Measurements from ENCODE around the gene CAMK1D. TPM values are rescaled to one million over a fixed set of nuclear protein-coding genes. Genes with fewer than 3 reads are reported as not detected.

Gene CAMK1D
- total RNA-seq, 1 donor from 2014 or later, result 58.8 TPM

- no peak overlapping the region for H3K4me3 Mint-ChIP-seq
Observed at GRCh38 chr10:12785415-12785831, 436.1 kb downstream of the CAMK1D start.

GRCh38 chr10:12787297-12787696 is 437.9 kb downstream of the CAMK1D start:
- intact Hi-C loops (cut with micrococcal nuclease), result no loop called here
- H3K27me3 Mint-ChIP-seq, result no peaks in the 10 kb centered on the region
- no peak for TF ChIP-seq CTCF (IDR thresholded peaks at IDR 0.05)
- no peaks in the 10 kb centered on the region for H3K9me3 Mint-ChIP-seq
- ChIA-PET CTCF (no interaction called here), POLR2A (no interaction called here)
- H3K4me3 Mint-ChIP-seq, result no peak overlapping the region
- H3K27ac Mint-ChIP-seq, result no peak overlapping the region
- peaks cover 4% of the 10 kb centered on the region for H3K4me1 Mint-ChIP-seq
- peaks cover 75% of the 10 kb centered on the region for H3K36me3 Mint-ChIP-seq (ENCODE audit: low read depth)
- ATAC-seq (ENCODE audit: low read depth), result no peak
- DNase-seq, result no peak

More at GRCh38 chr10:12785415-12785831, 436.1 kb downstream of the CAMK1D start:
- ATAC-seq (ENCODE audit: low read depth) (no peak), DNase-seq (no peak)
- CTCF ChIA-PET, result no interaction called here
- POLR2A ChIA-PET, result interaction anchor here (0.7 kb wide), 1 partner anchor 66 kb away, joined by 3 read pairs; no protein-coding TSS in a partner anchor
- Mint-ChIP-seq H3K27me3 (no peaks in the 10 kb centered on the region), H3K4me1 (peaks cover 4% of the 10 kb centered on the region), H3K36me3 (ENCODE audit: low read depth) (peaks cover 74% of the 10 kb centered on the region), H3K9me3 (no peaks in the 10 kb centered on the region), H3K27ac (no peak overlapping the region)
- no peak for TF ChIP-seq CTCF (IDR thresholded peaks at IDR 0.05)
- intact Hi-C loops (cut with micrococcal nuclease), result no loop called here

GRCh38 chr10:12788277-12788676 is 438.9 kb downstream of the CAMK1D start:
- Mint-ChIP-seq H3K4me3 (no peak overlapping the region), H3K4me1 (no peaks in the 10 kb centered on the region), H3K9me3 (no peaks in the 10 kb centered on the region), H3K27ac (no peak overlapping the region), H3K27me3 (no peaks in the 10 kb centered on the region), H3K36me3 (ENCODE audit: low read depth) (peaks cover 78% of the 10 kb centered on the region)
- ATAC-seq (ENCODE audit: low read depth) (no peak), DNase-seq (no peak)
- ChIA-PET CTCF (no interaction called here), POLR2A (interaction anchor here (0.5 kb wide), 1 partner anchor 545 kb away, joined by 3 read pairs; no protein-coding TSS in a partner anchor)
- no peak for TF ChIP-seq CTCF (IDR thresholded peaks at IDR 0.05)
- intact Hi-C loops (cut with micrococcal nuclease), result no loop called here

- no peaks in the 10 kb centered on the region for H3K27me3 Mint-ChIP-seq
- POLR2A ChIA-PET, result no interaction called here
- H3K36me3 Mint-ChIP-seq (ENCODE audit: low read depth), result peaks cover 82% of the 10 kb centered on the region
- CTCF ChIA-PET, result no interaction called here
- DNase-seq (no peak), ATAC-seq (ENCODE audit: low read depth) (no peak)
- intact Hi-C loops (cut with micrococcal nuclease), result no loop called here
- no peak overlapping the region for H3K27ac Mint-ChIP-seq
- no peak overlapping the region for H3K4me3 Mint-ChIP-seq
- H3K9me3 Mint-ChIP-seq, result no peaks in the 10 kb centered on the region
- H3K4me1 Mint-ChIP-seq, result no peaks in the 10 kb centered on the region
- TF ChIP-seq CTCF (IDR thresholded peaks at IDR 0.05), result no peak
Observed at GRCh38 chr10:12790270-12790669, 440.9 kb downstream of the CAMK1D start.

- Mint-ChIP-seq H3K4me1 (no peaks in the 10 kb centered on the region), H3K4me3 (no peak overlapping the region), H3K36me3 (ENCODE audit: low read depth) (peaks cover 83% of the 10 kb centered on the region), H3K27me3 (no peaks in the 10 kb centered on the region), H3K9me3 (no peaks in the 10 kb centered on the region), H3K27ac (no peak overlapping the region)
- POLR2A ChIA-PET, result interaction anchor here (0.6 kb wide), 1 partner anchor 1548 kb away, joined by 3 read pairs; no protein-coding TSS in a partner anchor
- intact Hi-C loops (cut with micrococcal nuclease), result no loop called here
- TF ChIP-seq CTCF (IDR thresholded peaks at IDR 0.05), result no peak
- ATAC-seq (ENCODE audit: low read depth), result no peak
- CTCF ChIA-PET, result no interaction called here
- no peak for DNase-seq
Observed at GRCh38 chr10:12791728-12792127, 442.4 kb downstream of the CAMK1D start.

Data from activated B cell treated with CpG ODN at 0.5 μM for 24 hours (primary cell).